ENCODE measurements around the gene TARBP1.

- TF ChIP-seq, protein P1, sequence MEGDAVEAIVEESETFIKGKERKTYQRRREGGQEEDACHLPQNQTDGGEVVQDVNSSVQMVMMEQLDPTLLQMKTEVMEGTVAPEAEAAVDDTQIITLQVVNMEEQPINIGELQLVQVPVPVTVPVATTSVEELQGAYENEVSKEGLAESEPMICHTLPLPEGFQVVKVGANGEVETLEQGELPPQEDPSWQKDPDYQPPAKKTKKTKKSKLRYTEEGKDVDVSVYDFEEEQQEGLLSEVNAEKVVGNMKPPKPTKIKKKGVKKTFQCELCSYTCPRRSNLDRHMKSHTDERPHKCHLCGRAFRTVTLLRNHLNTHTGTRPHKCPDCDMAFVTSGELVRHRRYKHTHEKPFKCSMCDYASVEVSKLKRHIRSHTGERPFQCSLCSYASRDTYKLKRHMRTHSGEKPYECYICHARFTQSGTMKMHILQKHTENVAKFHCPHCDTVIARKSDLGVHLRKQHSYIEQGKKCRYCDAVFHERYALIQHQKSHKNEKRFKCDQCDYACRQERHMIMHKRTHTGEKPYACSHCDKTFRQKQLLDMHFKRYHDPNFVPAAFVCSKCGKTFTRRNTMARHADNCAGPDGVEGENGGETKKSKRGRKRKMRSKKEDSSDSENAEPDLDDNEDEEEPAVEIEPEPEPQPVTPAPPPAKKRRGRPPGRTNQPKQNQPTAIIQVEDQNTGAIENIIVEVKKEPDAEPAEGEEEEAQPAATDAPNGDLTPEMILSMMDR (IDR thresholded peaks at IDR 0.05): no peak
- TF ChIP-seq POLR2A (IDR thresholded peaks at IDR 0.05): no peak
These were observed 24.1 kb downstream of the TARBP1 start for GRCh38 chr1:234454926-234455325.

Measured in esophagus squamous epithelium (tissue), 4 donors.